T-helper 2 cell (primary cell): Measurements from ENCODE around the gene OR2T35.

Experiments used
- DNase-seq, 5 experiments: peaks; one replicate each; pipeline versions ENCODE4 v3.0.0 to v3.0.0-alpha.2; 2012 to 2022

OR2T35 gene

GRCh38 chr1:248625971-248626370, 19.1 kb downstream of the OR2T35 start:
- DNase-seq = no peak

- DNase-seq = no peak
These were observed 19.9 kb downstream of the OR2T35 start for GRCh38 chr1:248625166-248625565.

GRCh38 chr1:248622570-248623001, 22.5 kb downstream of the OR2T35 start:
- peak in 1 of 5 experiments; percentile 65 for DNase-seq

GRCh38 chr1:248621770-248622169, 23.3 kb downstream of the OR2T35 start:
- DNase-seq = no peak

- peak in 2 of 5 experiments; percentile 33 to 43 for DNase-seq
These were observed 26.2 kb downstream of the OR2T35 start for GRCh38 chr1:248618878-248619277.

GRCh38 chr1:248618119-248618518, 27.0 kb downstream of the OR2T35 start:
- DNase-seq = no peak

GRCh38 chr1:248613742-248614141, 31.3 kb downstream of the OR2T35 start:
- no peak for DNase-seq

GRCh38 chr1:248611883-248612414, 33.1 kb downstream of the OR2T35 start:
- peak in 1 of 5 experiments; percentile 16 for DNase-seq

GRCh38 chr1:248610301-248610700, 34.8 kb downstream of the OR2T35 start:
- DNase-seq = no peak

GRCh38 chr1:248599396-248599795, 45.7 kb downstream of the OR2T35 start:
- no peak for DNase-seq

GRCh38 chr1:248597589-248597988, 47.5 kb downstream of the OR2T35 start, which contains the start of gene OR2T10:
Gene OR2T10, minus strand, starts transcription at chr1:248597700. Its CDS starts 3,932 bp downstream, at chr1:248593768.
- DNase-seq = no peak

- peak in 1 of 5 experiments; percentile 21 for DNase-seq
These were observed 48.5 kb downstream of the OR2T35 start for GRCh38 chr1:248596615-248597014.

- DNase-seq = no peak
These were observed 51.9 kb downstream of the OR2T35 start for GRCh38 chr1:248593226-248593625.

GRCh38 chr1:248592655-248593054, 52.4 kb downstream of the OR2T35 start:
- DNase-seq = no peak

- no peak for DNase-seq
These were observed 55.0 kb downstream of the OR2T35 start for GRCh38 chr1:248590055-248590454.

- DNase-seq = no peak
These were observed 55.7 kb downstream of the OR2T35 start for GRCh38 chr1:248589334-248589733.
